Lung (tissue), 12 donors: Measurements from ENCODE around the gene NELL2. TPM values are rescaled to one million over a fixed set of nuclear protein-coding genes. Genes with fewer than 3 reads are reported as not detected.
A peak's percentile ranks its signal among the peaks of the same experiment; 100 is the strongest.

Experiments used
- ATAC-seq: fragments of 200-7000 bp; cut with Tn5 transposase; one replicate; pipeline ENCODE4 v1.9.1; 2020; ENCODE audit warnings: moderate number of reproducible peaks; ENCODE audit not compliant: insufficient read depth, low FRiP score
- DNase-seq, 3 donors: peaks; one replicate each; pipeline ENCODE4 v3.0.0-alpha.2; 2013 to 2017
- H3K27ac ChIP-seq, 2 donors: one replicate each; pipeline ENCODE4 v1.5.1; 2013; ENCODE audit warnings: mild to moderate bottlenecking in 2 of 2, moderate library complexity in 2 of 2, control low read depth in 1 of 2, inconsistent platforms in 1 of 2, low read depth in 1 of 2, low read length in 1 of 2
- H3K27me3 ChIP-seq, 3 donors: one replicate each; pipeline ENCODE4 v1.5.1; 2013; ENCODE audit warnings: low read length in 2 of 3; ENCODE audit not compliant: control insufficient read depth in 3 of 3, insufficient read depth in 3 of 3
- H3K36me3 ChIP-seq, 4 donors: one replicate each; pipeline ENCODE4 v1.5.1; 2013; ENCODE audit warnings: low read length in 4 of 4, mild to moderate bottlenecking in 1 of 4, moderate library complexity in 1 of 4; ENCODE audit not compliant: control insufficient read depth in 4 of 4, insufficient read depth in 4 of 4
- H3K4me1 ChIP-seq, 5 donors: one replicate each; pipeline ENCODE4 v1.5.1; 2013; ENCODE audit warnings: low read length in 5 of 5, mild to moderate bottlenecking in 2 of 5, moderate library complexity in 1 of 5; ENCODE audit not compliant: control insufficient read depth in 5 of 5, insufficient read depth in 5 of 5
- H3K4me3 ChIP-seq: one replicate; pipeline ENCODE4 v1.5.1; 2013; ENCODE audit warnings: mild to moderate bottlenecking, control low read depth, moderate library complexity
- H3K9ac ChIP-seq, 2 donors: one replicate each; pipeline ENCODE4 v1.5.1; 2013; ENCODE audit warnings: low read length in 2 of 2, control low read depth in 1 of 2; ENCODE audit not compliant: insufficient read depth in 1 of 2
- H3K9me3 ChIP-seq, 4 donors: one replicate each; pipeline ENCODE4 v1.5.1; 2013; ENCODE audit warnings: low read length in 3 of 4, mild to moderate bottlenecking in 1 of 4, moderate library complexity in 1 of 4; ENCODE audit not compliant: control insufficient read depth in 4 of 4, insufficient read depth in 3 of 4
- CTCF ChIP-seq: IDR thresholded peaks from 2 replicates; pipeline ENCODE4 v1.5.1; 2012; ENCODE audit warnings: mild to moderate bottlenecking; ENCODE audit errors: control extremely low read depth, extremely low read depth
- WGBS, 2 donors: extraction: QIAGEN DNeasy Blood & Tissue Kit; methylation state at CpG; one replicate each; pipeline ENCODE4 v1.1.7; 2013; 5-methylcytosine and 5-hydroxymethylcytosine counted together
- polyA plus RNA-seq, 2 donors: library from polyadenylated mRNA; stranded (reverse); fragments of 200-250 nt; gene quantifications; one replicate each; pipeline ENCODE4 v1.2.1, GENCODE V29; 2013
- total RNA-seq, 2 donors: library from RNA; depleted of rRNA in 1 of 2; stranded (reverse); fragments of >200 nt in 1 of 2; gene quantifications; one replicate each; pipeline ENCODE4 v1.2.1, GENCODE V29; 2014 to 2021
- donor health status: control.
- donor health status: control.
- donor health status: Bipolar disorder and iron deficiency.
- donor health status: healthy.
- donor health status: DM: yes; HTN: yes; CAD: no.

NELL2 gene
- total and polyA plus RNA-seq, 4 donors, result 2.2 to 15.9 (median 8.6) TPM

- TF ChIP-seq CTCF, result no peak
- no peak overlapping the region for H3K9ac ChIP-seq
- H3K27me3 ChIP-seq, result no peaks in the 10 kb centered on the region
- H3K27ac ChIP-seq, result no peak overlapping the region
- H3K9me3 ChIP-seq, result no peaks in the 10 kb centered on the region
- H3K4me1 ChIP-seq, result no peaks in the 10 kb centered on the region
- ATAC-seq (no peak), DNase-seq (no peak)
- WGBS, 2 donors, result 86 to 87% methylated on average over 4 of the region's 4 CpGs
- no peaks in the 10 kb centered on the region for H3K36me3 ChIP-seq
- H3K4me3 ChIP-seq, result no peak overlapping the region
Observed at GRCh38 chr12:44510076-44510475, 366.0 kb downstream of the NELL2 start.

GRCh38 chr12:44509471-44509870 lies 366.6 kb downstream of the NELL2 start:
- DNase-seq (peak in 1 of 3 donors; percentile 6), ATAC-seq (no peak)
- TF ChIP-seq CTCF, result no peak
- no peaks in the 10 kb centered on the region for H3K27me3 ChIP-seq
- 37 to 42% methylated on average over 2 of the region's 2 CpGs for WGBS, 2 donors
- no peak overlapping the region for H3K4me3 ChIP-seq
- no peak overlapping the region for H3K27ac ChIP-seq
- H3K9ac ChIP-seq, result no peak overlapping the region
- H3K9me3 ChIP-seq, result no peaks in the 10 kb centered on the region
- H3K36me3 ChIP-seq, result no peaks in the 10 kb centered on the region
- no peaks in the 10 kb centered on the region for H3K4me1 ChIP-seq

- no peak overlapping the region for H3K27ac ChIP-seq
- H3K9me3 ChIP-seq, result no peaks in the 10 kb centered on the region
- no peak for TF ChIP-seq CTCF
- DNase-seq, result no peak
- 37 to 60% methylated on average over 1 of the region's 1 CpG for WGBS, 2 donors
- H3K4me1 ChIP-seq, result no peaks in the 10 kb centered on the region
- H3K36me3 ChIP-seq, result no peaks in the 10 kb centered on the region
- no peak overlapping the region for H3K4me3 ChIP-seq
- H3K27me3 ChIP-seq, result no peaks in the 10 kb centered on the region
- H3K9ac ChIP-seq, result no peak overlapping the region
- no peak for ATAC-seq
Observed at GRCh38 chr12:44507461-44507860, 368.7 kb downstream of the NELL2 start.

- Histone ChIP-seq H3K27me3 (no peaks in the 10 kb centered on the region), H3K27ac (no peak overlapping the region), H3K36me3 (no peaks in the 10 kb centered on the region), H3K9ac (no peak overlapping the region), H3K4me1 (no peaks in the 10 kb centered on the region), H3K4me3 (no peak overlapping the region), H3K9me3 (peaks cover 0 to 6% (median 0%) of the 10 kb centered on the region in 4 donors)
- TF ChIP-seq CTCF, result no peak
- DNase-seq (no peak), ATAC-seq (no peak)
Observed at GRCh38 chr12:44504799-44505198, 371.3 kb downstream of the NELL2 start.
